Inferior parietal cortex (tissue), 1 donor: ENCODE data around the gene BIRC5.
"Not testable (repeated sequence)": the region's sequence is repeated elsewhere in the genome, so short reads cannot be mapped to it uniquely, and the experiment has no call there.

Experiments
- DNase-seq: peaks from one replicate; pipeline ENCODE4 v3.0.0-alpha.2; 2016; ENCODE audit errors: extremely low spot score

Gene BIRC5

DNA sequence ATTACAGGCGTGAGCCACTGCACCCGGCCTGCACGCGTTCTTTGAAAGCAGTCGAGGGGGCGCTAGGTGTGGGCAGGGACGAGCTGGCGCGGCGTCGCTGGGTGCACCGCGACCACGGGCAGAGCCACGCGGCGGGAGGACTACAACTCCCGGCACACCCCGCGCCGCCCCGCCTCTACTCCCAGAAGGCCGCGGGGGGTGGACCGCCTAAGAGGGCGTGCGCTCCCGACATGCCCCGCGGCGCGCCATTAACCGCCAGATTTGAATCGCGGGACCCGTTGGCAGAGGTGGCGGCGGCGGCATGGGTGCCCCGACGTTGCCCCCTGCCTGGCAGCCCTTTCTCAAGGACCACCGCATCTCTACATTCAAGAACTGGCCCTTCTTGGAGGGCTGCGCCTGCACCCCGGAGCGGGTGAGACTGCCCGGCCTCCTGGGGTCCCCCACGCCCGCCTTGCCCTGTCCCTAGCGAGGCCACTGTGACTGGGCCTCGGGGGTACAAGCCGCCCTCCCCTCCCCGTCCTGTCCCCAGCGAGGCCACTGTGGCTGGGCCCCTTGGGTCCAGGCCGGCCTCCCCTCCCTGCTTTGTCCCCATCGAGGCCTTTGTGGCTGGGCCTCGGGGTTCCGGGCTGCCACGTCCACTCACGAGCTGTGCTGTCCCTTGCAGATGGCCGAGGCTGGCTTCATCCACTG, at the start of gene BIRC5:
BIRC5 (plus strand) TSS at position 238 of the 690 bp plus-strand sequence; CDS start at position 302, 64 bp downstream.
- peak; percentile 86 for DNase-seq

DNA sequence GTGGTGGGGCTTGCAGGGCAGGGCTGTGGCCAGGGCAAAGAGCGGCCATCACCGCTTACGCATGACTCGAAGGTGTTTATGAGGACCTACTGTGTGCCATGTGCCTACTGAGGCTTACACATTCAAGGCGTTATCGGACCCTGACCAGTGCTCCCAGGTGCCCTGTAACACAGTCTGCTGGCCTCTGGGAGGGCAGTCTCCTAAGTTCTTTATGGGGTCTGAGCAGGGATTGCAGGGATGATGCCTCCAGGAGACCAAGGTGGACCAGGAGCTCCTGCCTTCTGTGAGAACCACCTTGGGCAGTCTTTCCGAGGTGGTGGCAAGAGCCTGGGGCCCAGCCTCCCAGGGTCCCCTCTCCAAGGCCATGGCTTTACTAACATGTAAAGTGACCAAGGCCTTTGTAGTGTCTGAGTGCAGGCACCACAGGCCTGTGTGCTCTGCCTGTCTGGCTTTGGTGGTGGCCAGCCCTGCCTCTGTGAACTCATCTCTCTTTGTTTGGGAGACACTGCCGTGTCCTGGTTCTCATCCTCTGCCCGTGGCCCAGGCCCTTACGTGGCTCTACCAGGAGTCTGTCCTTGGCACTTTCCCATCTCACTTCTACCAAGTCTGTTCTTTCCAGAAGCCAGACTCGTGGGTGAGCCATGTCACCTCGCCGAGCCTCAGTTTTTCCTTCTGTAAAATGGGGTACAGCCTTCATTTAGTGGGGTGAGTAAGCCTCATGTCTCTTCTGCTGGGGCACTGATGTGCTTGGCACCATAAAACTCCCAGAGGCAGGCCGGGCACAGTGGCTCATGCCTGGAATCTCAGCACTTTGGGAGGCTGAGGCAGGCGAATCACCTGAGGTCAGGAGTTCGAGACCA, 49.1 kb upstream of the BIRC5 start:
- no peak for DNase-seq

- DNase-seq: no peak
Measured at GRCh38 chr17:78166416-78166815, 47.6 kb upstream of the BIRC5 start.

- DNase-seq: peak; percentile 77
Measured at GRCh38 chr17:78168242-78168902, 45.7 kb upstream of the BIRC5 start, which contains the start of gene SYNGR2. TSS of gene SYNGR2 (plus strand) at chr17:78168581. CDS start at chr17:78168617, 36 bp downstream.

- DNase-seq: no peak
Measured at GRCh38 chr17:78168903-78169793, 44.9 kb upstream of the BIRC5 start.

DNA sequence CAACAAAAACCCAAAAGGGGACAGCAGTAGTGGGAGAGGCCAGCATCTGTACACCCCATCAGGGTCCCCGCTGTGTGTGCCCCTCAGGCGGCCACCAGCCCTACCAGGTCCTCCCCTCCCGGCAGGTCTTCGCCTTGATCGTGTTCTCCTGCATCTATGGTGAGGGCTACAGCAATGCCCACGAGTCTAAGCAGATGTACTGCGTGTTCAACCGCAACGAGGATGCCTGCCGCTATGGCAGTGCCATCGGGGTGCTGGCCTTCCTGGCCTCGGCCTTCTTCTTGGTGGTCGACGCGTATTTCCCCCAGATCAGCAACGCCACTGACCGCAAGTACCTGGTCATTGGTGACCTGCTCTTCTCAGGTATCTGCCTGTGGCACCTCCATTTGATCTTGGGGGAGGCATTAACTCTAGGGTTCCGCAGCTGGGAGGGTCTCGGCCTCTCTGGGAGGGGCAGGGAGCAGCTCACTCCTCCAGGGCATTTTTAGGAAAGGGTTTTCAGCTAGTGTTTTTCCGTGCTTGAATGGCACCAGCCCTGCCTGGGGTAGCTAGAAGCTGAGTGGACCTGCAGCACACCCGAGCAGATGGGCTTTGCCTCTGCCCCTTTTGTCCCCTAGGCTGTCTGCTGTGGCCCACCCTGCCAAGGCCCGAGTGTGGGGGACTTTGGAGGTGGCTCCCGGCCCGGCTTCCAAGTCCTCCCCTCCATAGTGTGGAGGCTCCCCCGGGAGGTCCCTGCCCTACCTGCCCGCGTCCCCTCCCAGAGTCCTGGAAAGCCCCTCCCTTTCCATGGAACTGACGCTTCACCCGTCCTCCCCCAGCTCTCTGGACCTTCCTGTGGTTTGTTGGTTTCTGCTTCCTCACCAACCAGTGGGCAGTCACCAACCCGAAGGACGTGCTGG, 43.1 kb upstream of the BIRC5 start:
- no peak for DNase-seq

DNA sequence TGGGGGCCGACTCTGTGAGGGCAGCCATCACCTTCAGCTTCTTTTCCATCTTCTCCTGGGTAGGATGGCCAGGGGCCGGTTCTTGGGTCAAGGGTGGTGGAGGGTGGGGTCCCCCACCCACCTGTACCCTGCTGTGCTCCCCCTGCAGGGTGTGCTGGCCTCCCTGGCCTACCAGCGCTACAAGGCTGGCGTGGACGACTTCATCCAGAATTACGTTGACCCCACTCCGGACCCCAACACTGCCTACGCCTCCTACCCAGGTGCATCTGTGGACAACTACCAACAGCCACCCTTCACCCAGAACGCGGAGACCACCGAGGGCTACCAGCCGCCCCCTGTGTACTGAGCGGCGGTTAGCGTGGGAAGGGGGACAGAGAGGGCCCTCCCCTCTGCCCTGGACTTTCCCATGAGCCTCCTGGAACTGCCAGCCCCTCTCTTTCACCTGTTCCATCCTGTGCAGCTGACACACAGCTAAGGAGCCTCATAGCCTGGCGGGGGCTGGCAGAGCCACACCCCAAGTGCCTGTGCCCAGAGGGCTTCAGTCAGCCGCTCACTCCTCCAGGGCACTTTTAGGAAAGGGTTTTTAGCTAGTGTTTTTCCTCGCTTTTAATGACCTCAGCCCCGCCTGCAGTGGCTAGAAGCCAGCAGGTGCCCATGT, 42.3 kb upstream of the BIRC5 start:
- DNase-seq: not testable (repeated sequence)

DNA sequence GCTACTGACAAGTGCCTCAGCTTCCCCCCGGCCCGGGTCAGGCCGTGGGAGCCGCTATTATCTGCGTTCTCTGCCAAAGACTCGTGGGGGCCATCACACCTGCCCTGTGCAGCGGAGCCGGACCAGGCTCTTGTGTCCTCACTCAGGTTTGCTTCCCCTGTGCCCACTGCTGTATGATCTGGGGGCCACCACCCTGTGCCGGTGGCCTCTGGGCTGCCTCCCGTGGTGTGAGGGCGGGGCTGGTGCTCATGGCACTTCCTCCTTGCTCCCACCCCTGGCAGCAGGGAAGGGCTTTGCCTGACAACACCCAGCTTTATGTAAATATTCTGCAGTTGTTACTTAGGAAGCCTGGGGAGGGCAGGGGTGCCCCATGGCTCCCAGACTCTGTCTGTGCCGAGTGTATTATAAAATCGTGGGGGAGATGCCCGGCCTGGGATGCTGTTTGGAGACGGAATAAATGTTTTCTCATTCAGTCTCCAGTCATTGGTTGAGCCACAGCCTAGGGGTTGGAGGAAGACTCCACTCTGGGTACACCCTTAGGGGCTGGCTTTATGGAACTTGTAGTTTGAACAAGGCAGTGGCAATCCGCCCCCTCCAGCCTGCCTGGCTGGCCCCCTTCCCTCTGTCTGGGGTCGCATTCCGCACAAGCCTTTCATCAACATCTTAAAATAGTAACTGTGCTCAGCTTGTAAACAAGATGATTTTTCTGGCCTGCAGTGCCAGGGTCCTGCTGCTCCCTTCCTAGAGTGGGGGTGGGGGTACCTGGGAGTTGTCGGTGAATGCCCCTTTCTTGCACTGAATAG, 41.6 kb upstream of the BIRC5 start:
- no peak for DNase-seq

GRCh38 chr17:78173097-78173715, 40.8 kb upstream of the BIRC5 start:
- DNase-seq: no peak

DNA sequence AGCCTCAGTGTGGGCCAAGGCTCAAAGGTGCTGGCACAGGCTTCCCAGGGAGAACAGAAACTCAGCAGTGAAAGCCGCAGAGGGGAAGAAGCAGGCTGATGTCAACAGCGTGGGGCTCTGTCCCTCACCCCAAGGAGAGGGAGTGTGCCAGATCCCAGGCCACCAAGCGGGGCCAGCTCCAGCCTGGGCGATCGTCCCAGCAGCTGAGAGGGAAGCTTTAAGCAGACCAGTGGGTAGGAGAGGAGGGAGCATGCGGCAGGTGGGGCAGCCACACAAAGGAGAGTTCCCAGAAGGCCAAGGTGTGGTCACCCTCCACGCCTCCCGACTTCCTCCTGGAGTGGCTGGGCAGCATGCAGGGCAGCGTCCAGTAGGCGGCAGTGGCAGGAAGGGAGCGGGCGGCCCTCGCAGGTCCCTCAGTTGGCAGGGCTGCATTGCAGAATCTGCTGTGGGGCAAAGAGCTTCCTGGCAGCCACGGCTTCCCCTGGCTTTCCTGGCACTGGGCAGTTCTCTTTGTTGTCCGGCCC, 39.6 kb upstream of the BIRC5 start:
- peak; percentile 57 for DNase-seq

- no peak for DNase-seq
Measured at GRCh38 chr17:78174870-78175642, 39.0 kb upstream of the BIRC5 start.

DNA sequence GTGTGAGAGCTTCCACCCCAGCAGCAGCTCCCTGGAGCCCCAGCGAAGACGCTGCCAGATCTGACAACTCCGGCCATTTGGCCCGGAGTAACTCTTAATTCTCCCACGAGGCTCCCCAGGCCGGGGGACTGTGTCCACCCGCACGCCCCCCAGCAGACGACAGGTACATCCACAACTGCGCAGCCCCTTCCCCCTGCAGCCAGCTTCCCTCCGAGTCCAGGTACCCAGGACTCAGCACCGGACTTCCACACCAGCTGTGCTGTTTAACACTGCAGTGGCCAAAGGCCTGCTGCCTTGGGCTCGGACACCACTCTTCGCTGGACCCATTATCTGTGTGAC, 38.4 kb upstream of the BIRC5 start:
- no peak for DNase-seq

DNA sequence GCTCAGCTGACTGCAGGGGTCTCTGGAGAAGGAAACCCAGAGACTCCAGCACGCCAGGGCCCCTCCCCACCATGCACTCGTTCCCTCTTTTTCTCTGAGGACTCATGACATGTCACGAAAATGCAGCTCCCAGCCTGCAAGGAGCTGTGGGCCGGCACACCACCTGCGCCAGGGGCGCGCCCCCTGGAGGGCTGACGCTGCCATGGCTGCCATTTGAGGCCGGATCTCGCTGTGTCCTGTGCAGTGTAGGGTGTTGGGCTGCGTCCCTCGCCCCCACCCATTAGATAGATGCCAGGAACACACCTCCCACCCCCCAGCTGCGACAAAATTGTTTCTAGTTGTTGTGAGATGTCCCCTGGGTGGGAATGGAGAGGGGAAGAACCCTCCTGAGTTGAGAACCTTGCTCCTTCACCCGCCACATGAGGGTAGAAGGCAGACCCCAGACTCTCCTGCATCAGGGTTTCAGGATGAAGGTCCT, 37.5 kb upstream of the BIRC5 start:
- peak; percentile 61 for DNase-seq

DNA sequence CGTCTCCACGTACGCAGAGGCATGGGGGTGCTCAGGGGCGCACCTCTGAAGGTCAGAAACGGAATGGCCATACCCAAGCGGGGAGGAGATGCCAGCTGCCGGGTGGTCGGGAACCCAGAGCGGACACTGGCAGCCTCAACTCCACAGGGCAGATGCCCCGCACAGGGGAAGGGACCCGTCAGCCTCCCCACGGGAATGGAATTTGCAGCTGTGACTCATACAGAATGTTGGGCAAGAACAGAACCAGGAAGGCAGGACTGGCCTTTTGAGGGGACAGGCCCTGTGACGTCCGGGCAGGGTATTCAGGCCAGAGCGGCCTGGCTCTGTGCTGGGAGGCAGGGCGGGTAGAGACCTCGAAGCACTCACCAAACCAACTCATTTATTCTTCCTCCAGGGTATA, 34.7 kb upstream of the BIRC5 start:
- DNase-seq: no peak

- no peak for DNase-seq
Measured at GRCh38 chr17:78180083-78180482, 34.0 kb upstream of the BIRC5 start.

GRCh38 chr17:78180508-78180907, 33.5 kb upstream of the BIRC5 start:
- DNase-seq: no peak

DNA sequence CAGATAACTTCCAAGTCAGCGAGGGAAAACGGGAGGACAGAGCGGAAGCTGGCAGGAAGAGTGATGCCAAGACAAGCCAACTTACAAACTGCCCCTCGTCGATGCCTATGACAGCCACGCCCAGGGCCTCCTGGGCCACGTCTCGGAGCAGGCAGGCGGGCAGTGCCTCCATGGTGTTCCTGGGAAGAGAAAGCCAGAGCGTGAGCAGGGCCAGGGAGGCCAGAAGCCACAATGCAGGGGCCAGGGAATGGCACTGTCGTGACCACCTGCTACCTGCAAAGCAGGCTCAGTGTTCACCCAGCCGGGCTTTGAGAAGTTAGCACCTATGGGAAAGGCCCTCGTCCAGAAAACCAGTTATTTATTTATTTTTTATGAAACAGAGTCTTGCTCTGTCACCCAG, 31.5 kb upstream of the BIRC5 start:
- no peak for DNase-seq
